HCT116 (cell line): ENCODE data around the gene STBD1.
"Not testable (repeated sequence)": the region's sequence is repeated elsewhere in the genome, so short reads cannot be mapped to it uniquely, and the experiment has no call there.

Experiments
- CEBPB ChIP-seq: IDR thresholded peaks from 2 replicates; pipeline ENCODE4 v1.6.1; 2012; ENCODE audit warnings: low read depth
- EGR1 ChIP-seq: IDR thresholded peaks from 2 replicates; pipeline ENCODE4 v1.6.1; 2012; ENCODE audit warnings: low read depth
- EZH2 ChIP-seq: fragments of 200-600 bp; sonication (generic); IDR thresholded peaks from 2 replicates; pipeline ENCODE4 v1.6.1; 2017; ENCODE audit warnings: antibody characterized with exemption, mixed run types
- EZH2phosphoT487 ChIP-seq: fragments of 200-600 bp; IDR thresholded peaks from 2 replicates; pipeline ENCODE4 v1.6.1; 2018; ENCODE audit warnings: antibody characterized with exemption, borderline replicate concordance
- POLR2A ChIP-seq: IDR thresholded peaks from 2 replicates; pipeline ENCODE4 v1.7.0; 2011; ENCODE audit warnings: borderline replicate concordance; ENCODE audit not compliant: insufficient read depth, insufficient read length; ENCODE audit errors: extremely low read depth
- SP1 ChIP-seq: IDR thresholded peaks from 2 replicates; pipeline ENCODE4 v1.6.1; 2012; ENCODE audit warnings: low read depth
- TCF7L2 ChIP-seq: IDR thresholded peaks from 2 replicates; pipeline ENCODE4 v1.7.0; 2011; ENCODE audit warnings: borderline replicate concordance, inconsistent platforms; ENCODE audit not compliant: insufficient read depth, insufficient read length; ENCODE audit errors: extremely low read depth
- YY1 ChIP-seq: IDR thresholded peaks from 2 replicates; pipeline ENCODE4 v1.6.1; 2011; ENCODE audit warnings: low read length, low read depth, moderate library complexity, mild to moderate bottlenecking; ENCODE audit not compliant: insufficient replicate concordance; ENCODE audit errors: extremely low read depth
- TF ChIP-seq, protein P1 (sequence below), 3 experiments: fragments of 200-600 bp in 1 of 3; sonication (generic) in 1 of 3; IDR thresholded peaks in 2 of 3; conservative IDR thresholded peaks in 1 of 3; 2 replicates each; pipeline ENCODE4 v1.5.1; 2012 to 2017; ENCODE audit warnings: low read depth in 2 of 3, low read length in 2 of 3, antibody characterized with exemption in 1 of 3, borderline replicate concordance in 1 of 3, control low read depth in 1 of 3, mild to moderate bottlenecking in 1 of 3, mixed read lengths in 1 of 3, mixed run types in 1 of 3, moderate library complexity in 1 of 3; ENCODE audit not compliant: insufficient read depth in 1 of 3
- TF ChIP-seq, protein P2 (sequence below): IDR thresholded peaks from 2 replicates; pipeline ENCODE4 v1.6.1; 2012; ENCODE audit warnings: low read depth
- TF ChIP-seq, protein P3 (sequence below): IDR thresholded peaks from 2 replicates; pipeline ENCODE4 v1.6.1; 2012

DNA sequence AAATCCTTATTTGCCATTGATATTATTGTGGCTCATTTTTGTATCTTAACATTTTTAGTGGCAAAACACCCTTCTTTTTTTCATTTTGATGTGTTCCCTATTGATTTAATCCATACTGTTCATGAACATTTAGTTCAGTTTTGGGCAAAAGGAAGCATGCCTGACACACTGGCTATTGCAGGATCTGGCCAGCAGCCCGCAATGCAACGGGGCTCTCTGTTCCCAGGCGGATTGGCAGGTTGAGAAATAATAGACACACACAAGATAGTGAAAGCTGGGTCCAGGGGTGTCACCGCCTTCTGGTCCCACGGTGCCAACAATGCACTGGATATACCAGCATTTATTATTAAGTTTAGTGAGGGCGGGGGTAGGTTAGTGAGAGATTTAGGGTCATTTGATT is 24.9 kb upstream of the STBD1 start:
- not testable (repeated sequence) for TF ChIP-seq EZH2, EZH2phosphoT487, POLR2A, EGR1, SP1, TCF7L2, YY1, CEBPB
- TF ChIP-seq, protein P1, sequence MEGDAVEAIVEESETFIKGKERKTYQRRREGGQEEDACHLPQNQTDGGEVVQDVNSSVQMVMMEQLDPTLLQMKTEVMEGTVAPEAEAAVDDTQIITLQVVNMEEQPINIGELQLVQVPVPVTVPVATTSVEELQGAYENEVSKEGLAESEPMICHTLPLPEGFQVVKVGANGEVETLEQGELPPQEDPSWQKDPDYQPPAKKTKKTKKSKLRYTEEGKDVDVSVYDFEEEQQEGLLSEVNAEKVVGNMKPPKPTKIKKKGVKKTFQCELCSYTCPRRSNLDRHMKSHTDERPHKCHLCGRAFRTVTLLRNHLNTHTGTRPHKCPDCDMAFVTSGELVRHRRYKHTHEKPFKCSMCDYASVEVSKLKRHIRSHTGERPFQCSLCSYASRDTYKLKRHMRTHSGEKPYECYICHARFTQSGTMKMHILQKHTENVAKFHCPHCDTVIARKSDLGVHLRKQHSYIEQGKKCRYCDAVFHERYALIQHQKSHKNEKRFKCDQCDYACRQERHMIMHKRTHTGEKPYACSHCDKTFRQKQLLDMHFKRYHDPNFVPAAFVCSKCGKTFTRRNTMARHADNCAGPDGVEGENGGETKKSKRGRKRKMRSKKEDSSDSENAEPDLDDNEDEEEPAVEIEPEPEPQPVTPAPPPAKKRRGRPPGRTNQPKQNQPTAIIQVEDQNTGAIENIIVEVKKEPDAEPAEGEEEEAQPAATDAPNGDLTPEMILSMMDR (IDR thresholded peaks at IDR 0.05 in 2 of 3, conservative IDR thresholded peaks at IDR 0.05 in 1 of 3; ENCODE audit: borderline replicate concordance in 1 of 3, insufficient read depth in 1 of 3, low read depth in 2 of 3, low read length in 2 of 3) = not testable (repeated sequence)
- TF ChIP-seq, protein P2, sequence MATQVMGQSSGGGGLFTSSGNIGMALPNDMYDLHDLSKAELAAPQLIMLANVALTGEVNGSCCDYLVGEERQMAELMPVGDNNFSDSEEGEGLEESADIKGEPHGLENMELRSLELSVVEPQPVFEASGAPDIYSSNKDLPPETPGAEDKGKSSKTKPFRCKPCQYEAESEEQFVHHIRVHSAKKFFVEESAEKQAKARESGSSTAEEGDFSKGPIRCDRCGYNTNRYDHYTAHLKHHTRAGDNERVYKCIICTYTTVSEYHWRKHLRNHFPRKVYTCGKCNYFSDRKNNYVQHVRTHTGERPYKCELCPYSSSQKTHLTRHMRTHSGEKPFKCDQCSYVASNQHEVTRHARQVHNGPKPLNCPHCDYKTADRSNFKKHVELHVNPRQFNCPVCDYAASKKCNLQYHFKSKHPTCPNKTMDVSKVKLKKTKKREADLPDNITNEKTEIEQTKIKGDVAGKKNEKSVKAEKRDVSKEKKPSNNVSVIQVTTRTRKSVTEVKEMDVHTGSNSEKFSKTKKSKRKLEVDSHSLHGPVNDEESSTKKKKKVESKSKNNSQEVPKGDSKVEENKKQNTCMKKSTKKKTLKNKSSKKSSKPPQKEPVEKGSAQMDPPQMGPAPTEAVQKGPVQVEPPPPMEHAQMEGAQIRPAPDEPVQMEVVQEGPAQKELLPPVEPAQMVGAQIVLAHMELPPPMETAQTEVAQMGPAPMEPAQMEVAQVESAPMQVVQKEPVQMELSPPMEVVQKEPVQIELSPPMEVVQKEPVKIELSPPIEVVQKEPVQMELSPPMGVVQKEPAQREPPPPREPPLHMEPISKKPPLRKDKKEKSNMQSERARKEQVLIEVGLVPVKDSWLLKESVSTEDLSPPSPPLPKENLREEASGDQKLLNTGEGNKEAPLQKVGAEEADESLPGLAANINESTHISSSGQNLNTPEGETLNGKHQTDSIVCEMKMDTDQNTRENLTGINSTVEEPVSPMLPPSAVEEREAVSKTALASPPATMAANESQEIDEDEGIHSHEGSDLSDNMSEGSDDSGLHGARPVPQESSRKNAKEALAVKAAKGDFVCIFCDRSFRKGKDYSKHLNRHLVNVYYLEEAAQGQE = not testable (repeated sequence)
- TF ChIP-seq, protein P3, sequence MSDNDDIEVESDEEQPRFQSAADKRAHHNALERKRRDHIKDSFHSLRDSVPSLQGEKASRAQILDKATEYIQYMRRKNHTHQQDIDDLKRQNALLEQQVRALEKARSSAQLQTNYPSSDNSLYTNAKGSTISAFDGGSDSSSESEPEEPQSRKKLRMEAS = not testable (repeated sequence)
